ENCODE results near the gene SPDYE8.
"Not testable (repeated sequence)": the region's sequence is repeated elsewhere in the genome, so short reads cannot be mapped to it uniquely, and the experiment has no call there.

DNA sequence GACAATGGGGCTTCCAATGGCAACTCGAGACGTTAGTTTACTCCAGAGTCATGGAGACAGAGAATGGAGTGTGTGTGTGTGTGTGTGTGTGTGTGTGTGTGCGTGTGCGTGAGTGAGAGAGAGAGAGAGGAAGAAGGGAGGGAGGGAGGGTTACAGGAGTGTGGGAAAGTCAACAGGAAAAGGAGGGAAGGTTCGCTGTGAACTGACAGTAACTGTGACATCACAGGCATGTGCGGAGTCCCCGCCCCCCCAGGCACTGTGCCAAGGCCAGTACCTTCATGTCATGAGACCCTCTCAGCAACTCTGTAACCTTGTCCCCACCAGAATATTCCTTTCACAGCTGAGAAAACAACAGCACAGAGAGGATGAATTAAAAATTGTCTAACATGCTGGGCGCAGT is 32.1 kb downstream of the SPDYE8 start:
- not testable (repeated sequence) for TF ChIP-seq KDM2A (CRISPR knock-in tag; IDR thresholded peaks at IDR 0.05; ENCODE audit: borderline replicate concordance, low read depth); HCFC1 (IDR thresholded peaks at IDR 0.05; ENCODE audit: low read depth, low read length); RELA (CRISPR knock-in tag; IDR thresholded peaks at IDR 0.05); ZNF577 (CRISPR knock-in tag; IDR thresholded peaks at IDR 0.05; ENCODE audit: borderline replicate concordance, low read depth); SMAD9 (CRISPR knock-in tag; IDR thresholded peaks at IDR 0.05); ZNF275 (CRISPR knock-in tag; IDR thresholded peaks at IDR 0.05; ENCODE audit: borderline replicate concordance)
- TF ChIP-seq, protein P1, sequence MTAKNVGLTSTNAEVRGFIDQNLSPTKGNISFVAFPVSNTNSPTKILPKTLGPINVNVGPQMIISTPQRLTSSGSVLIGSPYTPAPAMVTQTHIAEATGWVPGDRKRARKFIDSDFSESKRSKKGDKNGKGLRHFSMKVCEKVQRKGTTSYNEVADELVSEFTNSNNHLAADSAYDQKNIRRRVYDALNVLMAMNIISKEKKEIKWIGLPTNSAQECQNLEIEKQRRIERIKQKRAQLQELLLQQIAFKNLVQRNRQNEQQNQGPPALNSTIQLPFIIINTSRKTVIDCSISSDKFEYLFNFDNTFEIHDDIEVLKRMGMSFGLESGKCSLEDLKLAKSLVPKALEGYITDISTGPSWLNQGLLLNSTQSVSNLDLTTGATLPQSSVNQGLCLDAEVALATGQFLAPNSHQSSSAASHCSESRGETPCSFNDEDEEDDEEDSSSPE (CRISPR knock-in tag; IDR thresholded peaks at IDR 0.05), result not testable (repeated sequence)
- TF ChIP-seq, protein P2, sequence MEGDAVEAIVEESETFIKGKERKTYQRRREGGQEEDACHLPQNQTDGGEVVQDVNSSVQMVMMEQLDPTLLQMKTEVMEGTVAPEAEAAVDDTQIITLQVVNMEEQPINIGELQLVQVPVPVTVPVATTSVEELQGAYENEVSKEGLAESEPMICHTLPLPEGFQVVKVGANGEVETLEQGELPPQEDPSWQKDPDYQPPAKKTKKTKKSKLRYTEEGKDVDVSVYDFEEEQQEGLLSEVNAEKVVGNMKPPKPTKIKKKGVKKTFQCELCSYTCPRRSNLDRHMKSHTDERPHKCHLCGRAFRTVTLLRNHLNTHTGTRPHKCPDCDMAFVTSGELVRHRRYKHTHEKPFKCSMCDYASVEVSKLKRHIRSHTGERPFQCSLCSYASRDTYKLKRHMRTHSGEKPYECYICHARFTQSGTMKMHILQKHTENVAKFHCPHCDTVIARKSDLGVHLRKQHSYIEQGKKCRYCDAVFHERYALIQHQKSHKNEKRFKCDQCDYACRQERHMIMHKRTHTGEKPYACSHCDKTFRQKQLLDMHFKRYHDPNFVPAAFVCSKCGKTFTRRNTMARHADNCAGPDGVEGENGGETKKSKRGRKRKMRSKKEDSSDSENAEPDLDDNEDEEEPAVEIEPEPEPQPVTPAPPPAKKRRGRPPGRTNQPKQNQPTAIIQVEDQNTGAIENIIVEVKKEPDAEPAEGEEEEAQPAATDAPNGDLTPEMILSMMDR (CRISPR knock-in tag; IDR thresholded peaks at IDR 0.05), result not testable (repeated sequence)
- TF ChIP-seq, protein P3, sequence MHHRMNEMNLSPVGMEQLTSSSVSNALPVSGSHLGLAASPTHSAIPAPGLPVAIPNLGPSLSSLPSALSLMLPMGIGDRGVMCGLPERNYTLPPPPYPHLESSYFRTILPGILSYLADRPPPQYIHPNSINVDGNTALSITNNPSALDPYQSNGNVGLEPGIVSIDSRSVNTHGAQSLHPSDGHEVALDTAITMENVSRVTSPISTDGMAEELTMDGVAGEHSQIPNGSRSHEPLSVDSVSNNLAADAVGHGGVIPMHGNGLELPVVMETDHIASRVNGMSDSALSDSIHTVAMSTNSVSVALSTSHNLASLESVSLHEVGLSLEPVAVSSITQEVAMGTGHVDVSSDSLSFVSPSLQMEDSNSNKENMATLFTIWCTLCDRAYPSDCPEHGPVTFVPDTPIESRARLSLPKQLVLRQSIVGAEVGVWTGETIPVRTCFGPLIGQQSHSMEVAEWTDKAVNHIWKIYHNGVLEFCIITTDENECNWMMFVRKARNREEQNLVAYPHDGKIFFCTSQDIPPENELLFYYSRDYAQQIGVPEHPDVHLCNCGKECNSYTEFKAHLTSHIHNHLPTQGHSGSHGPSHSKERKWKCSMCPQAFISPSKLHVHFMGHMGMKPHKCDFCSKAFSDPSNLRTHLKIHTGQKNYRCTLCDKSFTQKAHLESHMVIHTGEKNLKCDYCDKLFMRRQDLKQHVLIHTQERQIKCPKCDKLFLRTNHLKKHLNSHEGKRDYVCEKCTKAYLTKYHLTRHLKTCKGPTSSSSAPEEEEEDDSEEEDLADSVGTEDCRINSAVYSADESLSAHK (CRISPR knock-in tag; IDR thresholded peaks at IDR 0.05; ENCODE audit: borderline replicate concordance), result not testable (repeated sequence)
